Measurements from ENCODE around the gene S100A9. TPM values are rescaled to one million over a fixed set of nuclear protein-coding genes. Genes with fewer than 3 reads are reported as not detected.

S100A9 gene
- total RNA-seq, 1 experiment from 2014 or later, result 0.44 TPM

- intact Hi-C loops (cut with micrococcal nuclease; ENCODE audit: unreplicated experiment), result no loop called here
These were observed 27.4 kb downstream of the S100A9 start for GRCh38 chr1:153384958-153385580.

GRCh38 chr1:153386500-153386901, 28.8 kb downstream of the S100A9 start:
- Histone ChIP-seq H3K27me3 (ENCODE audit: control insufficient read depth, insufficient read depth, low read length) (peaks cover 10% of the 10 kb centered on the region), H3K27ac (ENCODE audit: low read length) (no peak overlapping the region), H3K36me3 (ENCODE audit: control insufficient read depth, insufficient read depth, low read length) (no peaks in the 10 kb centered on the region), H3K9me3 (ENCODE audit: control insufficient read depth, insufficient read depth, low read depth, low read length) (no peaks in the 10 kb centered on the region), H3K4me1 (ENCODE audit: control insufficient read depth, insufficient read depth, low read length) (no peaks in the 10 kb centered on the region), H3K4me3 (ENCODE audit: low read depth in 2 of 2, low read length in 2 of 2) (no peak overlapping the region)
- DNase-seq (ENCODE audit: low read depth, low spot score), result no peak
- BruUV-seq (replicated peaks), result no TSS peak
- in situ Hi-C loops (cut with HindIII; ENCODE audit: low pct_unique_long_range_greater_than_20kb, low sequenced_read_pairs), result no loop called here
- ChIA-PET CTCF (no interaction called here), POLR2A (no interaction called here)
- TF ChIP-seq SIN3A (IDR thresholded peaks at IDR 0.05; ENCODE audit: borderline replicate concordance, insufficient read depth, low read depth, low read length) (no peak), TCF7L2 (IDR thresholded peaks at IDR 0.05; ENCODE audit: low read depth, low read length) (no peak), CTCF (IDR thresholded peaks at IDR 0.05) (no peak), POLR2AphosphoS5 (IDR thresholded peaks at IDR 0.05; ENCODE audit: low read depth, low read length) (no peak)
- intact Hi-C loops (cut with micrococcal nuclease; ENCODE audit: unreplicated experiment), result no loop called here
- ATAC-seq, result no peak

More at GRCh38 chr1:153384958-153385580, 27.4 kb downstream of the S100A9 start:
- no peaks in the 10 kb centered on the region for H3K36me3 ChIP-seq (ENCODE audit: control insufficient read depth, insufficient read depth, low read length)
- TF ChIP-seq SIN3A (IDR thresholded peaks at IDR 0.05; ENCODE audit: borderline replicate concordance, insufficient read depth, low read depth, low read length), result no peak
- no peak for TF ChIP-seq TCF7L2 (IDR thresholded peaks at IDR 0.05; ENCODE audit: low read depth, low read length)
- TF ChIP-seq CTCF (IDR thresholded peaks at IDR 0.05), result no peak
- TF ChIP-seq POLR2AphosphoS5 (IDR thresholded peaks at IDR 0.05; ENCODE audit: low read depth, low read length), result no peak
- TF ChIP-seq REST (IDR thresholded peaks at IDR 0.05; ENCODE audit: insufficient read depth in 1 of 2, low read depth in 2 of 2, low read length in 1 of 2), result no peak
- ATAC-seq (no peak), DNase-seq (ENCODE audit: low read depth, low spot score) (no peak)
- H3K9me3 ChIP-seq (ENCODE audit: control insufficient read depth, insufficient read depth, low read depth, low read length), result no peaks in the 10 kb centered on the region
- no peak overlapping the region for H3K4me3 ChIP-seq (ENCODE audit: low read depth in 2 of 2, low read length in 2 of 2)
- POLR2A ChIA-PET, result no interaction called here
- CTCF ChIA-PET, result no interaction called here
- no TSS peak for BruUV-seq (replicated peaks)
- H3K4me1 ChIP-seq (ENCODE audit: control insufficient read depth, insufficient read depth, low read length), result no peaks in the 10 kb centered on the region
- H3K27me3 ChIP-seq (ENCODE audit: control insufficient read depth, insufficient read depth, low read length), result peaks cover 10% of the 10 kb centered on the region
- H3K27ac ChIP-seq (ENCODE audit: low read length), result no peak overlapping the region
- in situ Hi-C loops (cut with HindIII; ENCODE audit: low pct_unique_long_range_greater_than_20kb, low sequenced_read_pairs), result no loop called here

Data from Panc1 (cell line).